ENCODE data around the gene MYOF.

- TF ChIP-seq POLR2AphosphoS5 (IDR thresholded peaks at IDR 0.05; ENCODE audit: low read depth, low read length) (no peak), POLR2A (IDR thresholded peaks at IDR 0.05; ENCODE audit: low read depth, low read length) (no peak)
These were observed 64.2 kb downstream of the MYOF start for GRCh38 chr10:93417921-93418320.
